NCI-H82 treated with DMSO at 0.1 percent for 48 hours (cell line): Measurements from ENCODE around the gene SH3BGRL2.

ENCODE experiments used
- DNase-seq: peaks from one replicate; lab custom pipeline; 2025; ENCODE audit not compliant: unreplicated experiment; lab: John Stamatoyannopoulos, UW

The SH3BGRL2 gene

DNA sequence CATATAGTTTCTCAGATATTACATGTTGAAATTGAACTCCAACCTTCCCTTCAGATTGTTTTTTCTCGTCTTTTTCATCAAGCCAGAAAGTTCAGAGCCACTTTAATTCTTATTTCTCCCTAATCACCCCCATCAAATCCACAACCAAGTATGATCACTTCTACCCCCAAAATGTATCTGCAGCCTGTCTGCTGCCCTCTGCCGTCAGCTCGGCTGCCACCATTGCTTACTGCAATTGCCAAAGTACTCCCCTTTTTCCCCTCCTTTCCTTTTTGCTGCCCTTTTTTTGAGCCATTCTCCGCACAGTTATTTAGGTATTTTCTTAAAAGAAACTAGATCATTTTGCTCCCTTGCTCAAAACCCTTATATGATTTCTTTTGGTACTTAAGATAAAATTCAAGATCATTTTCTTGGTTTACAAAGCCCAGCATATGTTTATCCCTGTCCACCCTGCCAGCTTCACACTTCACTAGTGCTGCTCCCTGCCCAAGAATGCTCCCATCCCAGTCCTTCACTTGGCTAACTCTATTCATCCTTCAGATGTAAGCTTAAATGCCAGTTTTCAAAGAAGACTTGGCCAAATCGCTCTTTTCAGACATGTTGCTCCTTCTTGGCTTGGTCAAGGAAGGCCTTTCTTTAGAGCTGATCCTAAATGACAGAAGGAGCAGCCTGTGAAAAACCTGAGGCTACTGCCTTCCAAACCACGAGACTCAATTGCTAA lies 63.7 kb downstream of the SH3BGRL2 start:
- DNase-seq = no peak

DNA sequence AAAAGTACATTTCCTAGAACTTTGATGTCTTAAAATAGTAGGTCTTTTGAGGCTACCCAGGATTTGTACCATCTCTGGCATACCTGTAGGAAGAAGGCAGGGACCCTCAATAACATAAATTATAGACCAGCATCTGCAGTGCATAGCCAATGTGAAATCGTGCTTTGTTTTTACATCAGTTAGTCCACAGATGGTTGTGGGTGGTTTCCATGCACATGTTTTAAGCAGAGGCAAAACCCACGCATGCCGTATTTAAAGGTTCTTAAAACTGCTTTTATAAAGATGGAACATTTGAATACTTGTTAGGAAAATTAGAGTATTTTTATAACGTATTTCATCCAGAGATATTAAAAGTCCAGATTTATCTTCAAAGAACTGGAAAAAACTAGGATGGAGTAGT lies 66.3 kb downstream of the SH3BGRL2 start:
- no peak for DNase-seq

- no peak for DNase-seq
These were observed 68.5 kb downstream of the SH3BGRL2 start for GRCh38 chr6:79699606-79700005.

DNA sequence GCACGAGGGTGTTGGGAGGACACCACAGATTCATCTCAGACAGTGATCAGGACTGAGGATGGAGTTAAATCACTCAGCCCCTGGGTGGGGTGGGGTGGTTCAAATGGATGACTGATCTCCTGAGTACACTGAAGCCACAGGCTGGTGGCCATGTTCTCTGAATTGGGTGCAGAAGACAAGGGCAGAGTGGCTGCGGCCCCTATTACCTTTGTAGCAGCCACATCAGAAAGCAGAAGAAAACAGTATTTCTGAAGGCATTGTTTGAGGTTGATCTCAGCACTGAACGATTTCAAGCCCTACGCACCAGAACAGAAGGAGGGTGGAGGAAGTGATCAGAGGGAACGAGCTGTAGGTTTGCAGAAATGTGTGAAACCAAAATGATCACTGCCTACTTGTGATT lies 71.6 kb downstream of the SH3BGRL2 start:
- no peak for DNase-seq

GRCh38 chr6:79704200-79704599 lies 73.1 kb downstream of the SH3BGRL2 start:
- DNase-seq = no peak

DNA sequence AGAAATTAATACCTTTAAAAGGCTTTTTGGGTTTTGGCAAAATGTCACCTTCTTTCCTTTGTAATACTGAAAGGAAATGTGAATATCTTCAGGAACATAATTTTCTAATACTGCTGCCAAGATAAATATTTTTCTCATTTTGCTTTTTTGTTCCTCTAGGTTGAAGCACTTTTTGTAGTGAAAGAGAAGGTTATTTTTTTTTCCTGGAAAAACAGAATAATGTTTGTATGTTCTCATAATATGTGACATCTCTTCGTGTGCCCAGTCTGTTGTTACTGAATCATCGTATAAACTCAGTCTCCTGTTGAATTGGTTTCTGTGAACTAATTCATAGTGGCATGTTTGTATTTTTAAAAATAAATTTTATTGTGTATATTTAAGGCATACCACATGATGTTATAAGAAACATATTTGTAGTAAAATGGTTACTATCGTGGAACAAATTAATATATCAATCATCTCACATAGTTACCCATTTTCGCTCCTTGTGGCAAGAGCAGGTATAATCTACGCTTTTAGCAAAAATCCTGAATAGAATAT lies 74.4 kb downstream of the SH3BGRL2 start:
- no peak for DNase-seq

DNA sequence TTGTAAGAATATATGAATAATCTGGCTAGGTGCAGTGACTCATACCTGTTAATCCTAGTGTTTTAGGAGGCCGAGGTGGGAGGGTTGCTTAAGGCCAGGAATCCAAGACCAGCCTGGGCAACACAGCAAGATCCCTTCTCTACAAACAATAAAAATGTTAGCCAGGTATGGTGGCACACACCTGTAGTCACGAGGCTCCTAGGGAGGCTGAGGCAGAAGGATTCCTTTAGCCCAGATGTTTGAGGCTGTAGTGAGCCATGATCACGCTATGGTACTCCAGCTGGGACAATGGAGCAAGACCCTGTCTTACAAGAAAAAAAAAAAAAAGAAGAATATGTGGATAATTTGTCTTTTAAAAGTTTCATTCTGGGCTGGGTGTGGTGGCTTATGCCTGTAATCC lies 75.4 kb downstream of the SH3BGRL2 start:
- DNase-seq = no peak

DNA sequence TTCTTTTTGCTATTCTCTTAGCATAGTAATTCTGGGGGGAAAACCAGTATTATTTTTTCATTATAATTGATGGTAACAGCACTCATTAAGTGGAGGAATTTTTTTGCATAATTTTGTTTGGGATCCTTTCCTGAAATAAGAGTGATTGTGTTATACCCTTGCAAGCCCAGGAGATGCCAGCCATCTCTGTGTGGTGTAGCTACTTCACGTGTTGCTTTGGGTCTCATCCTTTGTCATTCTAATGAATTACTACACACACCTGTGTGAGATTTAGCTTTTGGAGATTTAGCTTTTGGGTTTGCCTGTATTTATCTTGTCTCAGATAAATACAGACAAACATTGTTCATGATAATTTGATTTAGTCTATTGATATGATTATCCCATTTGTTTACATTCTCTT lies 76.5 kb downstream of the SH3BGRL2 start:
- no peak for DNase-seq

DNA sequence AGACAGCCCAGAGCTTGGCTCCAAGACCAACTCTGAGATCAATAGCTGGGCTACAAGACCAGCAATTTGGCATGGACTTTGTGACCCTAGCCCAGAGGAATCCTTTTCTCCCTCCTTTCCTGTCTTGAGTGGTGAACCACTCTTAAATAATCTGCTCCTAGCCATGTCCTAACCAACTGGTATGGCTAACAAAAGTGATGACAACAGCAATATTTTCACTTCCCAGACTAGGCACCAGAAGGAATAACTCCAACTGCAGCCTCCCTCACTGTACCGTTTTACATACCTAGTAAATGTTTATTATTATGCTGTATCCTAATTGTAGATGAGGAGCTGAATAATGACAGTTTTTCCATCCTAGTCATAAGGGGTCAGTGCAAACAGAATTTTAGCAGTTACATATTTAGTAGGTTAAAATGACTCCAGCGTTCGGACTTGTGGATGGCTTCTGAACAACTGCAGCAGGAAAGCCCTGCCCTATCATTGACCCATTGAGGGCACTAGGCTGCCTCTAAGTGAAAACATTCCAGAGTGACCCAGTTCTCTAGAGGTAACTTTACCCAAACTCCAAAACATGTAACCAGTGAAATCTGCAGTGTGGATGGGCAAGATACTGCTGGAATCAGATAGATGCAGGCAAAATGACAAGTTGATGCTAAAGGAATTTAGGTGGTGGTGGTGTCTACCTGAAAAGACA lies 77.1 kb downstream of the SH3BGRL2 start:
- no peak for DNase-seq

DNA sequence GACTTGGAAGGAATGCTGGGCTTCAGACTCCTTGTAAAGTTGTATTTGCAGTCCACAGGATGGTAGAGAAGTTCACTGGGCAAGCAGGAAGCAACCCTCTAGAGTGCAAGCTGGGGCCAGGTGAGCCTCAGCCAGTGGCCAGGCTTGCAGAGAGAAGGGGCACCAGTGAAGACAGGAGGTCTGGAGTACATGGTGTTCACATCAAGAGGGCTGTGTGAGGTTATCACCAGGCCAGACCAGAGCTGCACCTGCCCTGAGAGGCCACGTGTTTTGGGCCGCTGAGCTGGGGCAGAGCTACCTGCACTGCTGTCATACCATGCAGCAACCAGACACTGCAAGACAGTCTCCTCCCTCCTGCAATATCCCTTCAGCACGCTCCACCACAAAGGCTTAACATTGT lies 79.0 kb downstream of the SH3BGRL2 start:
- DNase-seq = no peak

DNA sequence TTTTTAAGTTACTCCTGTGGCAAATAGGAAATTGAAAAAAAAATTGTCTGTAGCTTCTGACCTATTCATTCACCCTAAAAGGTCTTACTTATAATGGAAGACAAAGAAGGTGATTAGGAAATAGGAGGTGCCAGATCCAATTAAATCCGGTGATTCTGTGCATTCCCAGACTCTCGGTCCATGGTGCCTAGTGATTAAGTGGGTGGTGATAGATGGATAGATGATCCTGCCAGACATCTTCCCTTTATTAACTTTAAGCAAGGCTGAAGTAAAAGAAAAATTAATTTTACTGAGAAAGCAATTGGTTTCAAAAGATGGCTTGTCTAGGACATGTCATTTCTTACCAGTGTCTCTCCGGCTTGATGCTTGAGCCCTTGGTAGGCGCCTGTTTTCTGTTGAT lies 80.0 kb downstream of the SH3BGRL2 start:
- DNase-seq = peak; percentile 3

DNA sequence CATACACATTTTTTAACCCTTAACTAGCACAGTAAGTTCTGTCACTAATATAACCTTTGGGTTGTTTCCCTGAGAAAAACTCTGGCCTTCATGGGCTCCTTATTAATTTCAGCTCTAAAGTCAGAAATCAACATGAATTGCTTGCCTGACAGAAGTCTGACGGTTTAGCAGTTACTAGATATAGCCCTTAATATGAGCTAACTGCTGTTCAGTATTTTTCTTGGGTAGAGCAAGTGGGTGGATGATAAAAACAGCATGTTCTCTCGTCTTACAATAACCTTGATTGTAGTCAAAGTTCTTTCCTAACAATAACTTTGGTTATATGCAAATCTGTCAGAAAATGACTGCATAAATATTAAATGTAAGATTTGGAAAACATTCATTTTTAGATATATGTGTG lies 81.0 kb downstream of the SH3BGRL2 start:
- DNase-seq = no peak

DNA sequence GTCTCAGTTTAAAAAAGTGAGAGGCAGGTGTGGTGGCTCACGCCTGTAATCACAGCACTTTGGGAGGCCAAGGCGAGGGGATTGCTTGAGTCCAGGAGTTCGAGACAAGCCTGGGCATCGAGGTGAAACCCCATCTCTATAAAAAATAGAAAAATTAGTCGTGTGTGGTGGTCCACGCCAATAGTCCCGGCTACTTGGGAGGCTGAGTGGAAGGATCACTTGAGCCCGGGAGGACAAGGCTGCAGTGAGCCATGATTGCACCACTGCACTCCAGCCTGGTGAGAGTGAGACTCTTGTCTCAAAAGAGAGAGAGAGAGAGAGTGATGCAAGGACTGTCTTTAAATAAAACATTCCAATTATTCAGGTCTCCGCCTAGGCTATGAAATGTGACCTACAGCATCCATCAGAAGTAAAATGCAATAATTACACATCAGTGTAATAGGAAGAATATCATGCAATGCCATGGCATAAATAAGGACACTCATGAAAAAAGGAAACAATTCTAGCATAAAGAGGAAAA lies 81.5 kb downstream of the SH3BGRL2 start:
- DNase-seq = no peak

- DNase-seq = peak; percentile 7
These were observed 82.7 kb downstream of the SH3BGRL2 start for GRCh38 chr6:79713701-79714322.

DNA sequence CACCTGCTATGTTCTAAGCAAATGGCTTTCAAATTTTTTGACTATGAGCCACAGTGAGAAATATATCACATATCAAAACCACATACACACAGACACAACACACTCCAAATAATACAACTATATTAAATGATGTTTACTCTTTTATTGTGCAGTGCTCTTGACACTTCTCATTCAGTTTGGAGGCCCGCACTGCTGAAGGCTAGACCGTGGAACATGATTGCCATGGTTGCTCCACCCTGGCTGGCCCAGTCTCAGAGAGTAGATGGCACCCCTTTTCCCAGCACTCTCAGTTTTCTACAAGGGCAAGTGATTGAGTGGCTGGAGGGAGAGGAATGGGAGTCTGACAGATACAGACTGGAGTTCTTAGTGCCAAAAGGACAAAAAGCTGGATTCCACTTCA lies 86.9 kb downstream of the SH3BGRL2 start:
- DNase-seq = no peak

DNA sequence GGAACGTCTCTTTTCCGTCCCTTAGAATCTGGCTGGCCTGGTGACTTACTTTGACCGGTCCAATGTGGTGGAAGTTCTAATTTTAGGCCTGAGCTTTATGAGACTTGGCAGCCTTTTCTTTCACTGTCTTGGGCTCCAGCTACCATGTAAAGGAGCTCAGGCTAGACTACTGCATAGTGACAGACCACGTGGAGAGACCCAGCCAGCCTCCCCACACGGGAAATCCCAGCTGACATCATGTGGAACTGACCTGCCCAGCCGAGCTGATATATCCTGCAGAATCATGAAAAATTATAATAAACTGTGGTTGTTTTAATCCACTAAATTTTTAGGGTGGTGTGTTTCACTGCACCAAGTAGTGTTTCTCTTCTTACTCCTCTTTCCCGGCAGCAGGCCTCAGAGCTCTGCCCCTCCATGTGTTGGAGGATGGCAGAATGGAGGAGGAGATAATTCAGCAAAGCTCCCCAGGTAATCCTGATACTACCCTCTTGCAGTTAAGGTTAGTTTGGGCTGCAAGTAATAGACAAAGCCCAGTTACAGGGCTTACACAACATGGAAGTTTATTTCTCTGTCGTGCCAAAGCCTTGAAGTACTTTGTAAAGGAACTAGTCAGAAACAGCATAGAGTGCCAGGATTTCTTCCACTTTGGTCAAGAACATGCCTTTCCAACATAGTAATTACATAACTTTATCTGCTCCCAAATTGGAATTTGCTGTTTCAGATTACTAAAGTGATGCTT lies 87.5 kb downstream of the SH3BGRL2 start:
- DNase-seq = no peak

GRCh38 chr6:79719248-79719960 lies 88.3 kb downstream of the SH3BGRL2 start:
- no peak for DNase-seq

- DNase-seq = no peak
These were observed 93.7 kb downstream of the SH3BGRL2 start for GRCh38 chr6:79724816-79725215.

- DNase-seq = peak; percentile 2
These were observed 100.3 kb downstream of the SH3BGRL2 start for GRCh38 chr6:79731471-79731870.

DNA sequence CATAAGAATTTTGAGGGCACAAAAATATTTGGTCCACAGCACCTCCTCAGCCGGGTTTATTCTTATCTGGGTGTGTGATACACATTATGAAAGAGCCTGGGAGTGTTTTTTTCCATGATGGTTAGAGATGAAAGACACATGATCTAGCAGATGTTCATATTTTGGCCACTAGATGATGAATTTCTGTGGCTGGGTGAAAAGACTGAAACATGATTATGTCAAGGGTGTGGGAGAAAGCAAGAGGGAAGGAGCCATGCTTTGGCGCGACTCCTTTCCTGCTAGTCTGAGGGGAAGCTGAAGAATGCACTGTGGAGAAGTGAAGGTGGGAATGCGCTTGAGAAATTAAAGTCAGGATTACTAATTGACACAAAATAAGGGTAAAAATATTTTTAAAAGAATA lies 102.3 kb downstream of the SH3BGRL2 start:
- no peak for DNase-seq

DNA sequence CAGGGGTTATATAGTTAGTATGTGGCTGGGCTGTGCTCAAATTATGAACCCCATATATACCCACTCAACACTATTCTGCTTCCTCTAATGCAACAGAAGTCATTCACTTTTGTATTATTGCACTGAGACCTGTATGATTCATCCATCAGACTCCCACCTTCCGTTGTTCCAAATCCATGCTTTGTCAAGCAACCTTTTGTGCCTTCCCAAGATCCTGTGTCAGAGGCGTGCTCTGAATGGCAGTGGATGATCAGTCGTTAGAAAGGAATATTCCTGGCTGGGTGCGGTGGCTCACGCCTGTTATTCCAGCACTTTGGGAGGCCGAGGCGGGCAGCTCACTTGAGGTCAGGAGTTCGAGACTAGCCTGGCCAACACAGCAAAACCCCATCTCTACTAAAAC lies 103.2 kb downstream of the SH3BGRL2 start:
- DNase-seq = no peak
